Omental fat pad (tissue), 4 donors: ENCODE data around the gene TMEM8B. TPM values are rescaled to one million over a fixed set of nuclear protein-coding genes. Genes with fewer than 3 reads are reported as not detected.

Experiments used
- ATAC-seq: fragments of 150-250 bp; one replicate; pipeline ENCODE4 v1.9.1; 2016; ENCODE audit warnings: mild to moderate bottlenecking, moderate library complexity; ENCODE audit not compliant: low FRiP score
- DNase-seq: peaks from one replicate; pipeline ENCODE4 v3.0.0-alpha.2; 2019; ENCODE audit warnings: low spot score
- CTCF ChIP-seq, 3 donors: fragments of 450-650 bp; IDR thresholded peaks; one replicate each; pipeline ENCODE4 v1.5.1; 2016 to 2017; ENCODE audit warnings: antibody characterized with exemption in 3 of 3, mild to moderate bottlenecking in 3 of 3, moderate library complexity in 2 of 3
- total RNA-seq, 4 donors: library from RNA; depleted of rRNA; stranded (reverse); fragments of >200 nt; gene quantifications; one replicate each; pipeline ENCODE4 v1.1.0, GENCODE V29; 2016

TMEM8B gene
- total RNA-seq, 4 donors from 2014 or later, result 2.7 to 13.2 (median 4.6) TPM

- ATAC-seq, result peak; percentile 30
Observed at GRCh38 chr9:35798658-35799374, 30.2 kb upstream of the TMEM8B start.

GRCh38 chr9:35800530-35800929 is 28.5 kb upstream of the TMEM8B start:
- no peak for ATAC-seq
- DNase-seq, result no peak
- TF ChIP-seq CTCF (IDR thresholded peaks at IDR 0.05), result no peak

More at GRCh38 chr9:35798658-35799374, 30.2 kb upstream of the TMEM8B start:
- TF ChIP-seq CTCF (IDR thresholded peaks at IDR 0.05), result no peak
- DNase-seq, result no peak

GRCh38 chr9:35801328-35802128 is 27.5 kb upstream of the TMEM8B start:
- ATAC-seq (no peak), DNase-seq (no peak)
- TF ChIP-seq CTCF (IDR thresholded peaks at IDR 0.05), result no peak

- TF ChIP-seq CTCF (IDR thresholded peaks at IDR 0.05), result no peak
- DNase-seq, result no peak
- ATAC-seq, result no peak
Observed at GRCh38 chr9:35806101-35806500, 22.9 kb upstream of the TMEM8B start.

DNA sequence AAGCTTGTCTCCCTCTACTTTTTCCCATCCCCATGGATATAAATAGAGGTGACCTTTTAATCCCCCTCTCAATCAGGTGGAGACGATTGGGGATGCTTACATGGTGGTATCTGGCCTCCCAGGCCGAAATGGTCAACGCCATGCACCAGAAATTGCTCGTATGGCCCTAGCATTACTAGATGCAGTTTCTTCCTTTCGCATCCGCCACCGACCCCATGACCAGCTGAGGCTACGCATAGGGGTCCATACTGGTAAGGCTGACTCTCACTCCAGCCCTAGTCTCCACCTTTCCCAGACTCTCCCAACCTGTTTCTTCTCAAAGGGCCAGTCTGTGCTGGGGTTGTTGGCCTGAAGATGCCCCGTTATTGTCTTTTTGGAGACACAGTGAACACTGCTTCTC is 20.6 kb upstream of the TMEM8B start:
- ATAC-seq (no peak), DNase-seq (no peak)
- no peak for TF ChIP-seq CTCF (IDR thresholded peaks at IDR 0.05)

DNA sequence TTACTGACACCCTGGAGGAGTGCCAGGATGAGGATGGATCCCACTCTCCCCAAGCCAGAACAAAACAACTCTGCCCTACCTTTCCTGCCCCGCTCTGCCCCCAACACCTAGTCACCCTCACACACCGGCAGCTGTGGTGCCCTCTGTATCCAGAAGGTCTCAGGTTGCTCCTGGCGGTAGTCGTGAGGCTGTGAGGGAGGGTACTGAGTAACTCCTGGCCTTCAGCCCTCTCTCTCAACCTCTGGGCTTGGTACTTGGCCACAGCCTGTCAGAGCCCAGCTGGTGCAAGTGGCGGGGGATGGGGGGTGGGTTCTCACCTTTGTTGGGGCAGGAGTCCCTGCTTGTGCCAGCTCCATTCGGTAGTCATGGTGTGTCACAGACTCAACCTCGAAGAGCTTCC is 18.9 kb upstream of the TMEM8B start:
- DNase-seq (no peak), ATAC-seq (no peak)
- no peak for TF ChIP-seq CTCF (IDR thresholded peaks at IDR 0.05)
